Measurements from ENCODE around the gene CAST.

CAST gene

GRCh38 chr5:96756985-96757384, 94.8 kb downstream of the CAST start:
- no peak overlapping the region for H3K4me3 ChIP-seq (ENCODE audit: low read length)
- no peak for DNase-seq (ENCODE audit: low read depth, low spot score)

- DNase-seq (ENCODE audit: low read depth, low spot score): no peak
- no peak overlapping the region for H3K4me3 ChIP-seq (ENCODE audit: low read length)
Measured at GRCh38 chr5:96758621-96759020, 96.4 kb downstream of the CAST start.

- H3K4me3 ChIP-seq (ENCODE audit: low read length): no peak overlapping the region
- no peak for DNase-seq (ENCODE audit: low read depth, low spot score)
Measured at GRCh38 chr5:96761618-96762017, 99.4 kb downstream of the CAST start.

- no peak for DNase-seq (ENCODE audit: low read depth, low spot score)
- H3K4me3 ChIP-seq (ENCODE audit: low read length): no peak overlapping the region
Measured at GRCh38 chr5:96763026-96763425, 100.8 kb downstream of the CAST start.

- H3K4me3 ChIP-seq (ENCODE audit: low read length): no peak overlapping the region
- no peak for DNase-seq (ENCODE audit: low read depth, low spot score)
Measured at GRCh38 chr5:96765043-96765442, 102.9 kb downstream of the CAST start.

- H3K4me3 ChIP-seq (ENCODE audit: low read length): no peak overlapping the region
- DNase-seq (ENCODE audit: low read depth, low spot score): no peak
Measured at GRCh38 chr5:96768708-96769251, 106.6 kb downstream of the CAST start.

- DNase-seq (ENCODE audit: low read depth, low spot score): no peak
- no peak overlapping the region for H3K4me3 ChIP-seq (ENCODE audit: low read length)
Measured at GRCh38 chr5:96771395-96771794, 109.2 kb downstream of the CAST start.

- DNase-seq (ENCODE audit: low read depth, low spot score): no peak
Measured at GRCh38 chr5:96772111-96772510, 109.9 kb downstream of the CAST start.

GRCh38 chr5:96772542-96772941, 110.4 kb downstream of the CAST start:
- no peak overlapping the region for H3K4me3 ChIP-seq (ENCODE audit: low read length)
- DNase-seq (ENCODE audit: low read depth, low spot score): no peak

More at GRCh38 chr5:96772111-96772510, 109.9 kb downstream of the CAST start:
- H3K4me3 ChIP-seq (ENCODE audit: low read length): no peak overlapping the region

GRCh38 chr5:96775050-96775449, 112.9 kb downstream of the CAST start:
- H3K4me3 ChIP-seq (ENCODE audit: low read length): no peak overlapping the region
- no peak for DNase-seq (ENCODE audit: low read depth, low spot score)

- DNase-seq (ENCODE audit: low read depth, low spot score): no peak
- no peak overlapping the region for H3K4me3 ChIP-seq (ENCODE audit: low read length)
Measured at GRCh38 chr5:96775689-96776088, 113.5 kb downstream of the CAST start.

- H3K4me3 ChIP-seq (ENCODE audit: low read length): no peak overlapping the region
- DNase-seq (ENCODE audit: low read depth, low spot score): no peak
Measured at GRCh38 chr5:96776621-96777020, 114.4 kb downstream of the CAST start.

- no peak for DNase-seq (ENCODE audit: low read depth, low spot score)
- no peak overlapping the region for H3K4me3 ChIP-seq (ENCODE audit: low read length)
Measured at GRCh38 chr5:96778409-96778808, 116.2 kb downstream of the CAST start.

GRCh38 chr5:96780626-96781025, 118.5 kb downstream of the CAST start:
- no peak for DNase-seq (ENCODE audit: low read depth, low spot score)
- H3K4me3 ChIP-seq (ENCODE audit: low read length): no peak overlapping the region

GRCh38 chr5:96781031-96781971, 119.1 kb downstream of the CAST start:
- no peak overlapping the region for H3K4me3 ChIP-seq (ENCODE audit: low read length)
- no peak for DNase-seq (ENCODE audit: low read depth, low spot score)

- H3K4me3 ChIP-seq (ENCODE audit: low read length): no peak overlapping the region
- no peak for DNase-seq (ENCODE audit: low read depth, low spot score)
Measured at GRCh38 chr5:96783326-96783725, 121.2 kb downstream of the CAST start.

GRCh38 chr5:96785326-96786109, 123.3 kb downstream of the CAST start:
- DNase-seq (ENCODE audit: low read depth, low spot score): no peak
- H3K4me3 ChIP-seq (ENCODE audit: low read length): no peak overlapping the region

- DNase-seq (ENCODE audit: low read depth, low spot score): no peak
Measured at GRCh38 chr5:96788112-96788749, 126.1 kb downstream of the CAST start.

GRCh38 chr5:96789794-96790330, 127.7 kb downstream of the CAST start:
- no peak overlapping the region for H3K4me3 ChIP-seq (ENCODE audit: low read length)
- DNase-seq (ENCODE audit: low read depth, low spot score): no peak

More at GRCh38 chr5:96788112-96788749, 126.1 kb downstream of the CAST start:
- H3K4me3 ChIP-seq (ENCODE audit: low read length): no peak overlapping the region

Measured in Jurkat, Clone E6-1 (cell line).